NCI-H128 (cell line): ENCODE data around the gene DCLRE1C.
A peak's percentile ranks its signal among the peaks of the same experiment; 100 is the strongest.
"Not testable (repeated sequence)": the region's sequence is repeated elsewhere in the genome, so short reads cannot be mapped to it uniquely, and the experiment has no call there.

Experiments used
- DNase-seq: peaks from one replicate; lab custom pipeline; 2025; ENCODE audit not compliant: unreplicated experiment; lab: John Stamatoyannopoulos, UW

DCLRE1C gene

GRCh38 chr10:14954001-14954770, at the start of gene DCLRE1C:
DCLRE1C (minus strand) TSS chr10:14954096; CDS start chr10:14954010, 86 bp downstream.
- DNase-seq: peak; percentile 71

GRCh38 chr10:14995964-14996565, 42.2 kb upstream of the DCLRE1C start:
- DNase-seq: no peak

GRCh38 chr10:14993500-14994455, 39.9 kb upstream of the DCLRE1C start:
- not testable (repeated sequence) for DNase-seq

GRCh38 chr10:14992336-14992735, 38.4 kb upstream of the DCLRE1C start:
- DNase-seq: not testable (repeated sequence)

- DNase-seq: not testable (repeated sequence)
Measured at GRCh38 chr10:14991035-14991749, 37.3 kb upstream of the DCLRE1C start.

GRCh38 chr10:14989552-14989951, 35.7 kb upstream of the DCLRE1C start:
- DNase-seq: not testable (repeated sequence)

- DNase-seq: no peak
Measured at GRCh38 chr10:14982744-14983143, 28.8 kb upstream of the DCLRE1C start.

GRCh38 chr10:14975672-14976273, 21.9 kb upstream of the DCLRE1C start:
- DNase-seq: no peak

- DNase-seq: not testable (repeated sequence)
Measured at GRCh38 chr10:14974153-14974998, 20.5 kb upstream of the DCLRE1C start.

- no peak for DNase-seq
Measured at GRCh38 chr10:14971867-14972448, 18.1 kb upstream of the DCLRE1C start.

GRCh38 chr10:14967897-14968296, 14.0 kb upstream of the DCLRE1C start:
- DNase-seq: no peak

GRCh38 chr10:14959221-14960057, 5.5 kb upstream of the DCLRE1C start, which contains the start of gene MEIG1:
MEIG1 (plus strand) TSS chr10:14959388; CDS start chr10:14966469, 7,081 bp downstream.
- peak; percentile 64 for DNase-seq

- DNase-seq: no peak
Measured at GRCh38 chr10:14958872-14959220, 5.0 kb upstream of the DCLRE1C start.

GRCh38 chr10:14954934-14955333, 1.0 kb upstream of the DCLRE1C start:
- no peak for DNase-seq

GRCh38 chr10:14953424-14954000, 384 bp downstream of the DCLRE1C start:
- DNase-seq: no peak

GRCh38 chr10:14952851-14953423, 959 bp downstream of the DCLRE1C start:
- no peak for DNase-seq

- no peak for DNase-seq
Measured at GRCh38 chr10:14949291-14949690, 4.6 kb downstream of the DCLRE1C start.
